GM18508 (cell line): ENCODE data around the gene CNIH1.
"Not testable (repeated sequence)": the region's sequence is repeated elsewhere in the genome, so short reads cannot be mapped to it uniquely, and the experiment has no call there.

Experiments
- ATAC-seq: cut with Tn5 transposase; IDR thresholded peaks from one replicate; pipeline ENCODE4 v1.9.1; 2021; ENCODE audit warnings: moderate number of reproducible peaks; ENCODE audit not compliant: insufficient read depth, unreplicated experiment

CNIH1 gene

GRCh38 chr14:54470701-54471100 is 29.5 kb upstream of the CNIH1 start:
- no peak for ATAC-seq

- ATAC-seq, result no peak
These were observed 26.1 kb upstream of the CNIH1 start for GRCh38 chr14:54467280-54467679.

GRCh38 chr14:54465654-54466053 is 24.5 kb upstream of the CNIH1 start:
- no peak for ATAC-seq

GRCh38 chr14:54462048-54462447 is 20.9 kb upstream of the CNIH1 start:
- no peak for ATAC-seq

- ATAC-seq, result no peak
These were observed 17.9 kb upstream of the CNIH1 start for GRCh38 chr14:54459106-54459505.

GRCh38 chr14:54458536-54458935 is 17.4 kb upstream of the CNIH1 start:
- not testable (repeated sequence) for ATAC-seq

GRCh38 chr14:54457609-54457996 is 16.4 kb upstream of the CNIH1 start:
- no peak for ATAC-seq

- ATAC-seq, result not testable (repeated sequence)
These were observed 15.8 kb upstream of the CNIH1 start for GRCh38 chr14:54456820-54457608.

- no peak for ATAC-seq
These were observed 14.2 kb upstream of the CNIH1 start for GRCh38 chr14:54455363-54455762.

- not testable (repeated sequence) for ATAC-seq
These were observed 12.8 kb upstream of the CNIH1 start for GRCh38 chr14:54453990-54454389.

GRCh38 chr14:54453252-54453651 is 12.1 kb upstream of the CNIH1 start:
- ATAC-seq, result no peak

GRCh38 chr14:54451961-54452360 is 10.8 kb upstream of the CNIH1 start:
- no peak for ATAC-seq

- no peak for ATAC-seq
These were observed 10.0 kb upstream of the CNIH1 start for GRCh38 chr14:54451121-54451601.

- ATAC-seq, result peak; percentile 47
These were observed 9.4 kb upstream of the CNIH1 start for GRCh38 chr14:54450535-54450934.

- ATAC-seq, result no peak
These were observed 6.1 kb upstream of the CNIH1 start for GRCh38 chr14:54447231-54447692.

- no peak for ATAC-seq
These were observed 5.1 kb upstream of the CNIH1 start for GRCh38 chr14:54446161-54446693.

GRCh38 chr14:54444681-54445080 is 3.5 kb upstream of the CNIH1 start:
- no peak for ATAC-seq

GRCh38 chr14:54443981-54444380 is 2.8 kb upstream of the CNIH1 start:
- no peak for ATAC-seq

GRCh38 chr14:54442961-54443360 is 1.8 kb upstream of the CNIH1 start:
- ATAC-seq, result not testable (repeated sequence)

GRCh38 chr14:54440476-54440872 is 700 bp downstream of the CNIH1 start:
- no peak for ATAC-seq

GRCh38 chr14:54440037-54440436 is 1.1 kb downstream of the CNIH1 start:
- ATAC-seq, result no peak

- no peak for ATAC-seq
These were observed 2.5 kb downstream of the CNIH1 start for GRCh38 chr14:54438703-54439102.
